ENCODE measurements around the gene ETS1. TPM values are rescaled to one million over a fixed set of nuclear protein-coding genes. Genes with fewer than 3 reads are reported as not detected.

The ETS1 gene
- total RNA-seq, 2 donors from 2014 or later, result 34.3 to 36.4 TPM

DNA sequence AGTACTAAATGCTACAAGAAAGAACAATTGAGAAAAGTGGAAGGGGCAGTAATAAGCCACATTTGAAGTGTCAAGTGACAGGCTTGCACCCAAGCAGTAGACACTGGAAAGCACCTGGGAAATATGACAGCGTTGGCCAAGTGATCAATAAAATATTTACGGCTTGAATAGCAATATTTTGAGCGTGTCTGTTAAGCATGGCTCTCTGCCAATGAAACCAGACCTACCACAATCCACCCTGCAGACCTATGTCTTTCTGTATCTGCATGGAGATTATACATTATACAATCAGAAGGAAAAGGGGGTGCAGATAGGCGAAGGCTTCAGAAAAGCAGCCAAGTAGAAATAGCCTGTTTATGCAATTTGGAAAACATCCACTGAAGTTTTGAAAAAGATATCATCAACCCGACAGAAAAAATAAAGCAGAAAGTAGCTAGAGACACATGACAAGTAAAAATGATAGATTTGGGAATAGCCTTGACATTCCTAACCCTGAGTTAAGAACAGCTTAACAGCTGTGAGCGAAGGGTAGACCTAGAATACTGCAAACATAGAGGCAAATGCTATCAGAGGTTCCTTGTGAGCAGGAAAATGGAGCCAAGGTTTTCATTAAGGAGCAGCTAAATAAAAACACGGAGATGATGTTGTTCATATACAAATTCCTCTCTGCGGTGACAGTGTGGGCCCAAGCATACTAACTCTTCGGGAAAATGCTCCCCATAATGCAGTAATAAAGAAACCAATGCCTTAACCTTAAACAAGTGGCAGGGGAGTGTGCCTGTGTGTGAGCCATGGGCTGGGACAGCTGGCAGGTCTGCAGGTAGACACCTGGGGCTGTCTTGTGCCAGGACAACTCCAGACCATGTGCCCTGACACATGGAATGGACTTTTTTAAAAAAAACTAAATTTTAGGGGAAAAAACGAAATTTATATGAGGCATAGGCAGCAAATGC is 71.3 kb downstream of the ETS1 start:
- DNase-seq, result no peak
- H3K36me3 Mint-ChIP-seq (ENCODE audit: low read depth), result peaks cover 11% of the 10 kb centered on the region
- 95 to 96% methylated on average over 10 of the region's 10 CpGs for WGBS, 2 experiments (ENCODE audit: insufficient coverage in 1 of 2, insufficient read length in 1 of 2)
- Histone ChIP-seq H3K9me3 (ENCODE audit: control insufficient read depth, low read length) (no peaks in the 10 kb centered on the region), H3K9ac (ENCODE audit: extremely low read depth, low read length, poor library complexity, severe bottlenecking) (no peak overlapping the region), H3K4me1 (ENCODE audit: control insufficient read depth, insufficient read depth, low read length) (peaks cover 13% of the 10 kb centered on the region), H3K27ac (ENCODE audit: low read depth, low read length) (no peak overlapping the region), H3K4me3 (ENCODE audit: low read length) (no peak overlapping the region), H3K27me3 (ENCODE audit: control insufficient read depth, insufficient read depth, low read length, poor library complexity, severe bottlenecking) (no peaks in the 10 kb centered on the region), H3K36me3 (ENCODE audit: control insufficient read depth, insufficient read depth, low read length) (peaks cover 10% of the 10 kb centered on the region)
- H3K4me3 Mint-ChIP-seq, result no peak overlapping the region
- H3K4me1 Mint-ChIP-seq, result peaks cover 41% of the 10 kb centered on the region
- no peak overlapping the region for H3K27ac Mint-ChIP-seq
- H3K27me3 Mint-ChIP-seq (ENCODE audit: insufficient read depth), result peaks cover 2% of the 10 kb centered on the region
- H3K9me3 Mint-ChIP-seq, result no peaks in the 10 kb centered on the region
- TF ChIP-seq, protein P1, sequence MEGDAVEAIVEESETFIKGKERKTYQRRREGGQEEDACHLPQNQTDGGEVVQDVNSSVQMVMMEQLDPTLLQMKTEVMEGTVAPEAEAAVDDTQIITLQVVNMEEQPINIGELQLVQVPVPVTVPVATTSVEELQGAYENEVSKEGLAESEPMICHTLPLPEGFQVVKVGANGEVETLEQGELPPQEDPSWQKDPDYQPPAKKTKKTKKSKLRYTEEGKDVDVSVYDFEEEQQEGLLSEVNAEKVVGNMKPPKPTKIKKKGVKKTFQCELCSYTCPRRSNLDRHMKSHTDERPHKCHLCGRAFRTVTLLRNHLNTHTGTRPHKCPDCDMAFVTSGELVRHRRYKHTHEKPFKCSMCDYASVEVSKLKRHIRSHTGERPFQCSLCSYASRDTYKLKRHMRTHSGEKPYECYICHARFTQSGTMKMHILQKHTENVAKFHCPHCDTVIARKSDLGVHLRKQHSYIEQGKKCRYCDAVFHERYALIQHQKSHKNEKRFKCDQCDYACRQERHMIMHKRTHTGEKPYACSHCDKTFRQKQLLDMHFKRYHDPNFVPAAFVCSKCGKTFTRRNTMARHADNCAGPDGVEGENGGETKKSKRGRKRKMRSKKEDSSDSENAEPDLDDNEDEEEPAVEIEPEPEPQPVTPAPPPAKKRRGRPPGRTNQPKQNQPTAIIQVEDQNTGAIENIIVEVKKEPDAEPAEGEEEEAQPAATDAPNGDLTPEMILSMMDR (conservative IDR thresholded peaks at IDR 0.05), result no peak

DNA sequence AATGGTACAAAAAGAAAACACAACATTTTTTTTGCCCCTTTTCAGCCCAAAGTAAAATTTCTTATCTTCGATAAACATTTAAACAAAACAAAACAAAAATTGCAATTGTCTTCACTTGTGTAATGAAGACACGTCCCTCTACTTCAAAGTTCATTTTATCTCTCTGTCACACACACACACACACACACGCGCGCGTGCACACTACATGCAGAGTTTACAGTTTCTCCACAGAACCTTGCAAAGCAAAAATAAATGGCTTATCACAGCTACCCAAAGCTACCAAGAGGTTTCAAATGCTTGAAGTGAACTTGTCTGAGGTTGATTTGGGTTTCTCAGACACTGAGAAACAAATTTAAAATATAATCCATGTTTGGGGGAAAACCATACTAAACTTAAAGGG is 72.3 kb downstream of the ETS1 start:
- TF ChIP-seq, protein P1 (conservative IDR thresholded peaks at IDR 0.05), result no peak
- no peaks in the 10 kb centered on the region for H3K9me3 Mint-ChIP-seq
- Histone ChIP-seq H3K27me3 (ENCODE audit: control insufficient read depth, insufficient read depth, low read length, poor library complexity, severe bottlenecking) (no peaks in the 10 kb centered on the region), H3K9ac (ENCODE audit: extremely low read depth, low read length, poor library complexity, severe bottlenecking) (no peak overlapping the region), H3K4me1 (ENCODE audit: control insufficient read depth, insufficient read depth, low read length) (peaks cover 13% of the 10 kb centered on the region), H3K36me3 (ENCODE audit: control insufficient read depth, insufficient read depth, low read length) (peaks cover 10% of the 10 kb centered on the region), H3K9me3 (ENCODE audit: control insufficient read depth, low read length) (no peaks in the 10 kb centered on the region), H3K27ac (ENCODE audit: low read depth, low read length) (no peak overlapping the region), H3K4me3 (ENCODE audit: low read length) (no peak overlapping the region)
- H3K36me3 Mint-ChIP-seq (ENCODE audit: low read depth), result peaks cover 11% of the 10 kb centered on the region
- H3K4me3 Mint-ChIP-seq, result no peak overlapping the region
- no peak overlapping the region for H3K27ac Mint-ChIP-seq
- 94 to 97% methylated on average over 2 to 6 of the region's 6 CpGs for WGBS, 2 experiments (ENCODE audit: insufficient coverage in 1 of 2, insufficient read length in 1 of 2)
- DNase-seq, result no peak
- H3K27me3 Mint-ChIP-seq (ENCODE audit: insufficient read depth), result no peaks in the 10 kb centered on the region
- peaks cover 31% of the 10 kb centered on the region for H3K4me1 Mint-ChIP-seq

DNA sequence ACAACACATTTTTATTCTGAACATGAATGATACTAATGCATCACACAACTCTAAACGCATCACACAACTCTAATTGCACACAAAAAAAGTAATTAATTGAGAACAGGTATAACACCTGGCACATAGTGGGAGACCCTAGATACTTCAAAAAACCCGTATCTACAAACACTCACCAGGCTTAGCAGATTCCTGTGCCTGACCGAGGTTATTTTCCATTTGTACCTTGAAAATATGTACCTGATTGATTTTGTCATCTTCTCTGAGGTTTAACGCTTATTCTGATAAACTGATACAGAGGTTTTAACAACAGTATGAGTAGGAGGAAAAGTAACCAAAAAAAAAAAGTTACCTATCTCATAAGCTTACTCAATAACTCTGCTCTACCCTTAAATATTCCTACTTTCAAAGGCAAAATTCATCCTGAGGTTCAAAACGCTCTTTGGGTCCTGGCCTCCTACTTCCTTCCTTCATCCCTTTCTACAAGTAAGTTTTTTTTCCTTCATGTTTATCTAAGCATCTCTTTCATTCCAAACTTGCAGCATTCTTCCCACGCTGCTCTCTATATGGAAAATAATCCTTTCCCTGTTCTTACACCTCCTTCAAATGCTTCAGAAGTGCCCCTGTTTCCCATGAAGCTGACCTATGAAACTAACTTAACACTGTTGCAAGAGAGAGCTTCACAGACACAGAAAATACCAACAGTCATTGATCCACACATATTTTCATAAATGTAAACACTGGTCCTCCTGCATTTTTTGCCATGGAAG is 73.3 kb downstream of the ETS1 start:
- no peak overlapping the region for H3K9ac ChIP-seq (ENCODE audit: extremely low read depth, low read length, poor library complexity, severe bottlenecking)
- Mint-ChIP-seq H3K4me3 (no peak overlapping the region), H3K36me3 (ENCODE audit: low read depth) (peaks cover 11% of the 10 kb centered on the region), H3K9me3 (no peaks in the 10 kb centered on the region), H3K4me1 (peaks cover 27% of the 10 kb centered on the region), H3K27ac (no peak overlapping the region), H3K27me3 (ENCODE audit: insufficient read depth) (no peaks in the 10 kb centered on the region)
- TF ChIP-seq, protein P1 (conservative IDR thresholded peaks at IDR 0.05), result no peak
- 94 to 100% methylated on average over 4 to 6 of the region's 6 CpGs for WGBS, 2 experiments (ENCODE audit: insufficient coverage in 1 of 2, insufficient read length in 1 of 2)
- H3K4me3 ChIP-seq (ENCODE audit: low read length), result no peak overlapping the region
- DNase-seq, result no peak
- peaks cover 8% of the 10 kb centered on the region for H3K4me1 ChIP-seq (ENCODE audit: control insufficient read depth, insufficient read depth, low read length)
- H3K36me3 ChIP-seq (ENCODE audit: control insufficient read depth, insufficient read depth, low read length), result peaks cover 10% of the 10 kb centered on the region
- H3K27ac ChIP-seq (ENCODE audit: low read depth, low read length), result no peak overlapping the region
- no peaks in the 10 kb centered on the region for H3K9me3 ChIP-seq (ENCODE audit: control insufficient read depth, low read length)
- H3K27me3 ChIP-seq (ENCODE audit: control insufficient read depth, insufficient read depth, low read length, poor library complexity, severe bottlenecking), result no peaks in the 10 kb centered on the region
